Stimulated activated CD8-positive, alpha-beta memory T cell treated with anti-CD3 and anti-CD28 coated beads, Interleukin-2, amount 100 ng/mL, for 1 hour (primary cell): ENCODE measurements around the gene PWWP3B.
"Not testable (repeated sequence)": the region's sequence is repeated elsewhere in the genome, so short reads cannot be mapped to it uniquely, and the experiment has no call there.

Source experiments
- DNase-seq, 2 donors: peaks; one replicate each; pipeline ENCODE4 v3.0.0-alpha.2; 2020; ENCODE audit warnings: low read depth in 2 of 2

PWWP3B gene

GRCh38 chrX:106168107-106168506, at the start of gene PWWP3B:
Gene PWWP3B, plus strand, starts transcription at chrX:106168305. Its CDS starts 37,128 bp downstream, at chrX:106205433.
- DNase-seq: no peak

- no peak for DNase-seq
Observed at GRCh38 chrX:106139048-106139447, 29.1 kb upstream of the PWWP3B start.

GRCh38 chrX:106144755-106145639, 23.1 kb upstream of the PWWP3B start:
- no peak for DNase-seq

- no peak for DNase-seq
Observed at GRCh38 chrX:106150701-106151100, 17.4 kb upstream of the PWWP3B start.

- DNase-seq: no peak
Observed at GRCh38 chrX:106159861-106160282, 8.2 kb upstream of the PWWP3B start.

- no peak for DNase-seq
Observed at GRCh38 chrX:106170318-106170717, 2.2 kb downstream of the PWWP3B start.

- no peak for DNase-seq
Observed at GRCh38 chrX:106171293-106171820, 3.3 kb downstream of the PWWP3B start.

GRCh38 chrX:106177106-106177981, 9.2 kb downstream of the PWWP3B start:
- DNase-seq: no peak

- DNase-seq: no peak
Observed at GRCh38 chrX:106177982-106178321, 9.8 kb downstream of the PWWP3B start.

GRCh38 chrX:106178826-106179225, 10.7 kb downstream of the PWWP3B start:
- DNase-seq: no peak

- not testable (repeated sequence) for DNase-seq
Observed at GRCh38 chrX:106183685-106184084, 15.6 kb downstream of the PWWP3B start.

- no peak for DNase-seq
Observed at GRCh38 chrX:106201502-106202178, 33.5 kb downstream of the PWWP3B start.

GRCh38 chrX:106203315-106203714, 35.2 kb downstream of the PWWP3B start:
- no peak for DNase-seq

- no peak for DNase-seq
Observed at GRCh38 chrX:106208154-106208553, 40.0 kb downstream of the PWWP3B start.
